HCT116 (cell line): Measurements from ENCODE around the gene ARL5A. TPM values are rescaled to one million over a fixed set of nuclear protein-coding genes. Genes with fewer than 3 reads are reported as not detected.

Experiments used
- ATAC-seq: fragments of 200-7000 bp; cut with Tn5 transposase; 2 replicates; pipeline ENCODE4 v1.9.1; 2020; ENCODE audit warnings: mild to moderate bottlenecking, moderate library complexity
- BruUV-seq: library from RNA; stranded (reverse); fragments of 400-500 nt; replicated peaks from 2 replicates; lab custom pipeline; 2021; lab: Mats Ljungman, UMichigan
- CTCF ChIA-PET: fragments of 300-600 bp; sonication (Branson Sonifier 250); formaldehyde crosslinking; loops from one replicate; lab custom pipeline; 2021; ENCODE audit warnings: antibody characterized with exemption; lab: Charles Lee
- POLR2A ChIA-PET: fragments of 300-600, 350-600 bp; sonication (Branson Sonifier 250); formaldehyde crosslinking; loops from one replicate; lab custom pipeline; 2021; ENCODE audit warnings: antibody characterized with exemption; lab: Charles Lee
- RAD21 ChIA-PET, 2 experiments: fragments of 300-600 bp; sonication (Branson Sonifier 250); formaldehyde crosslinking; loops; one replicate each; lab custom pipeline; 2023; ENCODE audit warnings: low total read pairs in 2 of 2; ENCODE audit not compliant: uncharacterized antibody in 2 of 2, unreplicated experiment in 2 of 2, low non-redundant PET in 1 of 2; lab: Charles Lee
- DNase-seq: peaks from one replicate; pipeline ENCODE4 v3.0.0-alpha.2; 2010; ENCODE audit warnings: low read depth, low spot score
- H2AFZ ChIP-seq: fragments of 200-600 bp; shearing (Covaris generic), sonication (generic); 2 replicates; pipeline ENCODE4 v1.6.1; 2017; ENCODE audit warnings: low read depth, mixed run types, mixed read lengths, antibody characterized with exemption, low read length; ENCODE audit not compliant: poor library complexity, severe bottlenecking
- H3K27ac ChIP-seq: 2 replicates; pipeline ENCODE4 v1.5.1; 2012; ENCODE audit warnings: low read depth, low read length
- H3K27me3 ChIP-seq: fragments of 200-600 bp; sonication (generic); 2 replicates; pipeline ENCODE4 v1.6.1; 2016; ENCODE audit warnings: mixed run types, low read length, mixed read lengths; ENCODE audit not compliant: insufficient read depth
- H3K36me3 ChIP-seq, 2 experiments: fragments of 200-500 bp in 1 of 2; fragments of 200-600 bp in 1 of 2; sonication (Bioruptor generic) in 1 of 2; sonication (generic) in 1 of 2; 2 replicates each; pipeline versions ENCODE4 v1.5.1 to v1.6.1; 2014 to 2016; ENCODE audit warnings: low read length in 2 of 2, inconsistent platforms in 1 of 2, mixed read lengths in 1 of 2, mixed run types in 1 of 2; ENCODE audit not compliant: insufficient read depth in 2 of 2, control insufficient read depth in 1 of 2
- H3K4me1 ChIP-seq, 2 experiments: fragments of 200-600 bp in 1 of 2; sonication (generic) in 1 of 2; 2 replicates each; pipeline versions ENCODE4 v1.5.1 to v1.6.1; 2012 to 2017; ENCODE audit warnings: low read length in 2 of 2, inconsistent platforms in 1 of 2, mild to moderate bottlenecking in 1 of 2, mixed read lengths in 1 of 2, mixed run types in 1 of 2, moderate library complexity in 1 of 2; ENCODE audit not compliant: insufficient read depth in 2 of 2, control insufficient read depth in 1 of 2
- H3K4me2 ChIP-seq: fragments of 200-600 bp; sonication (generic); 2 replicates; pipeline ENCODE4 v1.6.1; 2017; ENCODE audit warnings: mixed run types, low read length, mixed read lengths
- H3K4me3 ChIP-seq, 2 experiments: fragments of 200-600 bp in 1 of 2; sonication (generic) in 1 of 2; replicated peaks in 1 of 2; 2 replicates each; pipeline ENCODE4 v1.5.1; 2011 to 2016; ENCODE audit warnings: low read length in 2 of 2, control low read depth in 1 of 2, low read depth in 1 of 2, mild to moderate bottlenecking in 1 of 2, mixed read lengths in 1 of 2, mixed run types in 1 of 2
- H3K79me2 ChIP-seq: fragments of 200-600 bp; sonication (generic); 2 replicates; pipeline ENCODE4 v1.6.1; 2017; ENCODE audit warnings: mild to moderate bottlenecking, mixed run types, low read length, moderate library complexity, mixed read lengths; ENCODE audit not compliant: insufficient read depth
- H3K9ac ChIP-seq: fragments of 200-600 bp; sonication (generic); 2 replicates; pipeline ENCODE4 v1.6.1; 2016; ENCODE audit warnings: low read length, mixed read lengths
- H3K9me2 ChIP-seq: fragments of 200-600 bp; sonication (generic), shearing (Covaris generic); 2 replicates; pipeline ENCODE4 v1.6.1; 2017; ENCODE audit warnings: mixed run types, mild to moderate bottlenecking, moderate library complexity; ENCODE audit not compliant: insufficient read depth
- H3K9me3 ChIP-seq, 2 experiments: fragments of 200-500 bp in 1 of 2; fragments of 200-600 bp in 1 of 2; sonication (Bioruptor generic) in 1 of 2; sonication (generic) in 1 of 2; 2 replicates each; pipeline ENCODE4 v1.6.1; 2014 to 2017; ENCODE audit warnings: low read length in 2 of 2, mixed read lengths in 2 of 2, inconsistent platforms in 1 of 2, low read depth in 1 of 2, mild to moderate bottlenecking in 1 of 2, mixed run types in 1 of 2, moderate library complexity in 1 of 2; ENCODE audit not compliant: control insufficient read depth in 1 of 2, insufficient read depth in 1 of 2
- H4K20me1 ChIP-seq: fragments of 200-600 bp; sonication (generic), shearing (Covaris generic); 2 replicates; pipeline ENCODE4 v1.6.1; 2017; ENCODE audit warnings: mixed run types, mild to moderate bottlenecking, moderate library complexity; ENCODE audit not compliant: insufficient read depth
- ATF3 ChIP-seq: IDR thresholded peaks from 2 replicates; pipeline ENCODE4 v1.6.1; 2012
- CBX3 ChIP-seq: IDR thresholded peaks from 2 replicates; pipeline ENCODE4 v1.6.1; 2012; ENCODE audit warnings: low read depth
- EGR1 ChIP-seq: IDR thresholded peaks from 2 replicates; pipeline ENCODE4 v1.6.1; 2012; ENCODE audit warnings: low read depth
- ELF1 ChIP-seq: IDR thresholded peaks from 2 replicates; pipeline ENCODE4 v1.6.1; 2012; ENCODE audit warnings: low read depth, borderline replicate concordance
- EZH2 ChIP-seq: fragments of 200-600 bp; sonication (generic); IDR thresholded peaks from 2 replicates; pipeline ENCODE4 v1.6.1; 2017; ENCODE audit warnings: antibody characterized with exemption, mixed run types
- EZH2phosphoT487 ChIP-seq: fragments of 200-600 bp; IDR thresholded peaks from 2 replicates; pipeline ENCODE4 v1.6.1; 2018; ENCODE audit warnings: antibody characterized with exemption, borderline replicate concordance
- FOSL1 ChIP-seq: IDR thresholded peaks from 2 replicates; pipeline ENCODE4 v1.6.1; 2012; ENCODE audit warnings: low read depth
- JUND ChIP-seq: IDR thresholded peaks from 2 replicates; pipeline ENCODE4 v1.6.1; 2012
- POLR2AphosphoS5 ChIP-seq: IDR thresholded peaks from 2 replicates; pipeline ENCODE4 v1.6.1; 2011; ENCODE audit warnings: mild to moderate bottlenecking, low read depth, low read length, moderate library complexity
- RAD21 ChIP-seq: IDR thresholded peaks from 2 replicates; pipeline ENCODE4 v1.6.1; 2012; ENCODE audit warnings: low read depth, mild to moderate bottlenecking
- SIN3A ChIP-seq: IDR thresholded peaks from 2 replicates; pipeline ENCODE4 v1.6.1; 2012; ENCODE audit warnings: low read depth
- SP1 ChIP-seq: IDR thresholded peaks from 2 replicates; pipeline ENCODE4 v1.6.1; 2012; ENCODE audit warnings: low read depth
- SRF ChIP-seq: IDR thresholded peaks from 2 replicates; pipeline ENCODE4 v1.6.1; 2012; ENCODE audit warnings: low read depth
- YY1 ChIP-seq: IDR thresholded peaks from 2 replicates; pipeline ENCODE4 v1.6.1; 2011; ENCODE audit warnings: low read length, low read depth, moderate library complexity, mild to moderate bottlenecking; ENCODE audit not compliant: insufficient replicate concordance; ENCODE audit errors: extremely low read depth
- ZFX ChIP-seq: fragments of 450-650 bp; IDR thresholded peaks from 2 replicates; pipeline ENCODE4 v1.6.1; 2017
- ZNF274 ChIP-seq: fragments of 200-500 bp; sonication (Bioruptor generic); IDR thresholded peaks from 2 replicates; pipeline ENCODE4 v1.6.1; 2014; ENCODE audit warnings: mild to moderate bottlenecking, low read depth, low read length, inconsistent platforms
- intact Hi-C: fragments of 100-400 bp; cut with micrococcal nuclease; formaldehyde crosslinking; loops from 2 replicates; pipeline ENCODE4 v1.10.0; 2022
- total RNA-seq: library from RNA; stranded (reverse); gene quantifications from one replicate; pipeline ENCODE4 v1.2.1, GENCODE V29; 2021; ENCODE audit not compliant: unreplicated experiment
- TF ChIP-seq, protein P1 (sequence below): IDR thresholded peaks from 2 replicates; pipeline ENCODE4 v1.6.1; 2011; ENCODE audit warnings: mild to moderate bottlenecking, low read length, moderate library complexity; ENCODE audit not compliant: insufficient replicate concordance; ENCODE audit errors: extremely low read depth
- TF ChIP-seq, protein P2 (sequence below), 3 experiments: fragments of 200-600 bp in 1 of 3; sonication (generic) in 1 of 3; IDR thresholded peaks in 2 of 3; conservative IDR thresholded peaks in 1 of 3; 2 replicates each; pipeline ENCODE4 v1.5.1; 2012 to 2017; ENCODE audit warnings: low read depth in 2 of 3, low read length in 2 of 3, antibody characterized with exemption in 1 of 3, borderline replicate concordance in 1 of 3, control low read depth in 1 of 3, mild to moderate bottlenecking in 1 of 3, mixed read lengths in 1 of 3, mixed run types in 1 of 3, moderate library complexity in 1 of 3; ENCODE audit not compliant: insufficient read depth in 1 of 3

ARL5A gene
- total RNA-seq, 1 experiment from 2014 or later, result 74.4 TPM

GRCh38 chr2:151857650-151858049 lies 29.4 kb upstream of the ARL5A start:
- ATAC-seq, result no peak
- H3K79me2 ChIP-seq, result no peaks in the 10 kb centered on the region
- no peaks in the 10 kb centered on the region for H3K36me3 ChIP-seq
- no peak overlapping the region for H3K27ac ChIP-seq
- RAD21 ChIA-PET, result no interaction called here
- BruUV-seq, result no TSS peak
- no peak overlapping the region for H2AFZ ChIP-seq
- H3K9ac ChIP-seq, result no peak overlapping the region
- no peaks in the 10 kb centered on the region for H3K4me1 ChIP-seq
- POLR2A ChIA-PET, result no interaction called here
- no peaks in the 10 kb centered on the region for H4K20me1 ChIP-seq
- H3K9me2 ChIP-seq, result no peaks in the 10 kb centered on the region
- no peak for TF ChIP-seq YY1
- TF ChIP-seq EZH2phosphoT487, result no peak
- no peak for TF ChIP-seq ELF1
- no peak for TF ChIP-seq ATF3
- no peak for TF ChIP-seq ZNF274
- TF ChIP-seq SIN3A, result no peak
- no peak for TF ChIP-seq SRF
- no peak for TF ChIP-seq POLR2AphosphoS5
- no peak for TF ChIP-seq EZH2
- no peak for TF ChIP-seq JUND
- no peak for TF ChIP-seq SP1
- TF ChIP-seq ZFX, result no peak
- TF ChIP-seq CBX3, result no peak
- TF ChIP-seq, protein P1, sequence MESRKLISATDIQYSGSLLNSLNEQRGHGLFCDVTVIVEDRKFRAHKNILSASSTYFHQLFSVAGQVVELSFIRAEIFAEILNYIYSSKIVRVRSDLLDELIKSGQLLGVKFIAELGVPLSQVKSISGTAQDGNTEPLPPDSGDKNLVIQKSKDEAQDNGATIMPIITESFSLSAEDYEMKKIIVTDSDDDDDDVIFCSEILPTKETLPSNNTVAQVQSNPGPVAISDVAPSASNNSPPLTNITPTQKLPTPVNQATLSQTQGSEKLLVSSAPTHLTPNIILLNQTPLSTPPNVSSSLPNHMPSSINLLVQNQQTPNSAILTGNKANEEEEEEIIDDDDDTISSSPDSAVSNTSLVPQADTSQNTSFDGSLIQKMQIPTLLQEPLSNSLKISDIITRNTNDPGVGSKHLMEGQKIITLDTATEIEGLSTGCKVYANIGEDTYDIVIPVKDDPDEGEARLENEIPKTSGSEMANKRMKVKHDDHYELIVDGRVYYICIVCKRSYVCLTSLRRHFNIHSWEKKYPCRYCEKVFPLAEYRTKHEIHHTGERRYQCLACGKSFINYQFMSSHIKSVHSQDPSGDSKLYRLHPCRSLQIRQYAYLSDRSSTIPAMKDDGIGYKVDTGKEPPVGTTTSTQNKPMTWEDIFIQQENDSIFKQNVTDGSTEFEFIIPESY, result no peak
- TF ChIP-seq EGR1, result no peak
- TF ChIP-seq RAD21, result no peak
- TF ChIP-seq FOSL1, result no peak
- TF ChIP-seq, protein P2, sequence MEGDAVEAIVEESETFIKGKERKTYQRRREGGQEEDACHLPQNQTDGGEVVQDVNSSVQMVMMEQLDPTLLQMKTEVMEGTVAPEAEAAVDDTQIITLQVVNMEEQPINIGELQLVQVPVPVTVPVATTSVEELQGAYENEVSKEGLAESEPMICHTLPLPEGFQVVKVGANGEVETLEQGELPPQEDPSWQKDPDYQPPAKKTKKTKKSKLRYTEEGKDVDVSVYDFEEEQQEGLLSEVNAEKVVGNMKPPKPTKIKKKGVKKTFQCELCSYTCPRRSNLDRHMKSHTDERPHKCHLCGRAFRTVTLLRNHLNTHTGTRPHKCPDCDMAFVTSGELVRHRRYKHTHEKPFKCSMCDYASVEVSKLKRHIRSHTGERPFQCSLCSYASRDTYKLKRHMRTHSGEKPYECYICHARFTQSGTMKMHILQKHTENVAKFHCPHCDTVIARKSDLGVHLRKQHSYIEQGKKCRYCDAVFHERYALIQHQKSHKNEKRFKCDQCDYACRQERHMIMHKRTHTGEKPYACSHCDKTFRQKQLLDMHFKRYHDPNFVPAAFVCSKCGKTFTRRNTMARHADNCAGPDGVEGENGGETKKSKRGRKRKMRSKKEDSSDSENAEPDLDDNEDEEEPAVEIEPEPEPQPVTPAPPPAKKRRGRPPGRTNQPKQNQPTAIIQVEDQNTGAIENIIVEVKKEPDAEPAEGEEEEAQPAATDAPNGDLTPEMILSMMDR (IDR thresholded peaks at IDR 0.05 in 2 of 3, conservative IDR thresholded peaks at IDR 0.05 in 1 of 3; ENCODE audit: borderline replicate concordance in 1 of 3, insufficient read depth in 1 of 3, low read depth in 2 of 3, low read length in 2 of 3), result no peak
- TF ChIP-seq, all 23 proteins: peak for 0
- H3K4me2 ChIP-seq, result no peak overlapping the region
- H3K9me3 ChIP-seq, result no peaks in the 10 kb centered on the region
- no peak for DNase-seq
- CTCF ChIA-PET, result no interaction called here
- H3K27me3 ChIP-seq, result no peaks in the 10 kb centered on the region
- H3K4me3 ChIP-seq, result no peak overlapping the region
- intact Hi-C loops, result no loop called here
